Gastrocnemius medialis (tissue), 4 donors: Measurements from ENCODE around the gene CASK. TPM values are rescaled to one million over a fixed set of nuclear protein-coding genes. Genes with fewer than 3 reads are reported as not detected.
A peak's percentile ranks its signal among the peaks of the same experiment; 100 is the strongest.

Source experiments
- ATAC-seq, 2 donors: fragments of 150-250 bp; one replicate each; pipeline ENCODE4 v1.9.1; 2016
- DNase-seq, 2 donors: peaks; one replicate each; pipeline ENCODE4 v3.0.0-alpha.2; 2019
- H3K27ac ChIP-seq, 4 donors: fragments of 200-600 bp; sonication (generic); 1 replicate in 1 of 4; 2 replicates in 3 of 4; pipeline ENCODE4 v1.5.1; 2016 to 2018; ENCODE audit warnings: mild to moderate bottlenecking in 2 of 4, moderate library complexity in 1 of 4
- H3K27me3 ChIP-seq, 3 donors: fragments of 200-600 bp; sonication (generic) in 2 of 3; 1 replicate in 1 of 3; 2 replicates in 2 of 3; pipeline versions ENCODE4 v1.5.1 to v1.6.0; 2016 to 2019; ENCODE audit warnings: mild to moderate bottlenecking in 1 of 3, moderate library complexity in 1 of 3
- H3K36me3 ChIP-seq, 2 donors: fragments of 200-600 bp; sonication (generic) in 1 of 2; one replicate each; pipeline ENCODE4 v1.5.1; 2017 to 2018
- H3K4me1 ChIP-seq, 2 donors: fragments of 200-600 bp; sonication (generic) in 1 of 2; one replicate each; pipeline ENCODE4 v1.5.1; 2016 to 2017; ENCODE audit warnings: mild to moderate bottlenecking in 2 of 2
- H3K4me3 ChIP-seq, 4 donors: fragments of 200-600 bp; sonication (generic) in 3 of 4; 1 replicate in 1 of 4; 2 replicates in 3 of 4; pipeline ENCODE4 v1.5.1; 2016 to 2019; ENCODE audit warnings: mild to moderate bottlenecking in 2 of 4
- H3K9me3 ChIP-seq, 3 donors: fragments of 200-600 bp; sonication (generic) in 2 of 3; 1 replicate in 1 of 3; 2 replicates in 2 of 3; pipeline ENCODE4 v1.5.1; 2016 to 2019
- CTCF ChIP-seq, 5 experiments: fragments of 450-650 bp in 3 of 5; fragments of 200-600 bp in 2 of 5; sonication (generic) in 2 of 5; IDR thresholded peaks in 4 of 5; conservative IDR thresholded peaks in 1 of 5; 1 replicate in 4 of 5; 2 replicates in 1 of 5; pipeline ENCODE4 v1.5.1; 2016 to 2019; ENCODE audit warnings: antibody characterized with exemption in 5 of 5, mild to moderate bottlenecking in 3 of 5, moderate library complexity in 3 of 5
- POLR2A ChIP-seq, 2 donors: fragments of 450-650 bp; IDR thresholded peaks; one replicate each; pipeline ENCODE4 v1.6.1; 2017; ENCODE audit warnings: antibody characterized with exemption in 2 of 2, mild to moderate bottlenecking in 2 of 2, moderate library complexity in 2 of 2
- in situ Hi-C, 4 donors: fragments of 200-750 bp; cut with MboI; loops; one replicate each; pipeline versions ENCODE4 v1.15.0 to v1.8.0; 2017; ENCODE audit warnings: low sequenced_read_pairs in 4 of 4
- intact Hi-C: fragments of 100-400 bp; cut with DNase I; formaldehyde crosslinking; loops from one replicate; pipeline ENCODE4 v1.15.1; 2023; ENCODE audit warnings: low total_unique reads
- total RNA-seq, 4 donors: library from RNA; depleted of rRNA; stranded (reverse); fragments of >200 nt; gene quantifications; one replicate each; pipeline versions ENCODE4 v1.1.0 to v1.2.3, GENCODE V29; 2016

Gene CASK
- total RNA-seq, 4 donors from 2014 or later = 7.3 to 14.3 (median 10.0) TPM

GRCh38 chrX:41799661-41800060 lies 123.7 kb downstream of the CASK start:
- intact Hi-C loops = no loop called here
- Histone ChIP-seq H3K27me3 (no peaks in the 10 kb centered on the region), H3K27ac (no peak overlapping the region), H3K36me3 (no peaks in the 10 kb centered on the region), H3K9me3 (no peaks in the 10 kb centered on the region), H3K4me3 (no peak overlapping the region), H3K4me1 (no peaks in the 10 kb centered on the region)
- DNase-seq (no peak), ATAC-seq (no peak)
- no peak for TF ChIP-seq POLR2A (IDR thresholded peaks at IDR 0.05)
- TF ChIP-seq CTCF (IDR thresholded peaks at IDR 0.05 in 4 of 5, conservative IDR thresholded peaks at IDR 0.05 in 1 of 5) = no peak
- in situ Hi-C loops = loop anchor here in 3 of 4 donors (25.0 kb wide), 4 partner anchors 438 to 1963 kb away; no protein-coding TSS in a partner anchor

- no peak for ATAC-seq
- intact Hi-C loops (no loop called here), in situ Hi-C loops (loop anchor here in 3 of 4 donors (25.0 kb wide), 4 partner anchors 441 to 1966 kb away; no protein-coding TSS in a partner anchor)
Measured at GRCh38 chrX:41796577-41796976, 126.8 kb downstream of the CASK start.

GRCh38 chrX:41796046-41796445 lies 127.3 kb downstream of the CASK start:
- intact Hi-C loops = no loop called here

More at GRCh38 chrX:41796577-41796976, 126.8 kb downstream of the CASK start:
- TF ChIP-seq CTCF (IDR thresholded peaks at IDR 0.05 in 4 of 5, conservative IDR thresholded peaks at IDR 0.05 in 1 of 5) = no peak
- no peak for TF ChIP-seq POLR2A (IDR thresholded peaks at IDR 0.05)
- no peaks in the 10 kb centered on the region for H3K36me3 ChIP-seq
- no peaks in the 10 kb centered on the region for H3K4me1 ChIP-seq
- H3K9me3 ChIP-seq = no peaks in the 10 kb centered on the region
- H3K4me3 ChIP-seq = no peak overlapping the region
- no peak for DNase-seq
- no peaks in the 10 kb centered on the region for H3K27me3 ChIP-seq
- H3K27ac ChIP-seq = no peak overlapping the region

GRCh38 chrX:41789374-41789773 lies 134.0 kb downstream of the CASK start:
- Histone ChIP-seq H3K36me3 (no peaks in the 10 kb centered on the region), H3K4me3 (no peak overlapping the region), H3K27ac (no peak overlapping the region), H3K27me3 (no peaks in the 10 kb centered on the region), H3K9me3 (no peaks in the 10 kb centered on the region), H3K4me1 (no peaks in the 10 kb centered on the region)
- DNase-seq = no peak
- no peak for ATAC-seq
- no peak for TF ChIP-seq POLR2A (IDR thresholded peaks at IDR 0.05)
- TF ChIP-seq CTCF (IDR thresholded peaks at IDR 0.05 in 4 of 5, conservative IDR thresholded peaks at IDR 0.05 in 1 of 5) = no peak
- in situ Hi-C loops = loop anchor here in 3 of 4 donors (25.0 kb wide), 4 partner anchors 448 to 1973 kb away; no protein-coding TSS in a partner anchor
- intact Hi-C loops = no loop called here

More at GRCh38 chrX:41796046-41796445, 127.3 kb downstream of the CASK start:
- Histone ChIP-seq H3K4me3 (no peak overlapping the region), H3K27ac (no peak overlapping the region), H3K9me3 (no peaks in the 10 kb centered on the region), H3K27me3 (no peaks in the 10 kb centered on the region), H3K36me3 (no peaks in the 10 kb centered on the region), H3K4me1 (no peaks in the 10 kb centered on the region)
- TF ChIP-seq CTCF (IDR thresholded peaks at IDR 0.05 in 4 of 5, conservative IDR thresholded peaks at IDR 0.05 in 1 of 5) (no peak), POLR2A (IDR thresholded peaks at IDR 0.05) (no peak)
- DNase-seq (no peak), ATAC-seq (no peak)
- in situ Hi-C loops = loop anchor here in 3 of 4 donors (25.0 kb wide), 4 partner anchors 441 to 1966 kb away; no protein-coding TSS in a partner anchor

GRCh38 chrX:41785685-41786084 lies 137.7 kb downstream of the CASK start:
- no peaks in the 10 kb centered on the region for H3K9me3 ChIP-seq
- ATAC-seq = peak in 1 of 2 donors; percentile 69
- H3K4me3 ChIP-seq = no peak overlapping the region
- in situ Hi-C loops = loop anchor here in 3 of 4 donors (25.0 kb wide), 4 partner anchors 452 to 1977 kb away; no protein-coding TSS in a partner anchor
- no peak for DNase-seq
- no peaks in the 10 kb centered on the region for H3K4me1 ChIP-seq
- intact Hi-C loops = no loop called here
- no peak overlapping the region for H3K27ac ChIP-seq
- H3K36me3 ChIP-seq = no peaks in the 10 kb centered on the region
- no peak for TF ChIP-seq POLR2A (IDR thresholded peaks at IDR 0.05)
- no peak for TF ChIP-seq CTCF (IDR thresholded peaks at IDR 0.05 in 4 of 5, conservative IDR thresholded peaks at IDR 0.05 in 1 of 5)
- no peaks in the 10 kb centered on the region for H3K27me3 ChIP-seq
